ENCODE data around the gene CRIP1.

CRIP1 gene

GRCh38 chr14:105480199-105480746, 6.4 kb upstream of the CRIP1 start:
- Histone ChIP-seq H3K9me3 (ENCODE audit: low read depth, low read length) (no peaks in the 10 kb centered on the region), H3K4me3 (peak overlapping the region; percentile 79; the same call in 1 of the 2 replicates), H3K9ac (ENCODE audit: insufficient read length) (no peak overlapping the region), H3K27ac (peak overlapping the region; percentile 97), H3K36me3 (ENCODE audit: insufficient read depth, low read length) (peaks cover 8% of the 10 kb centered on the region)
- TF ChIP-seq POLR2AphosphoS5 (IDR thresholded peaks at IDR 0.05; ENCODE audit: borderline replicate concordance, low read depth, low read length) (no peak), FOXP2 (optimal IDR thresholded peaks at IDR 0.05; ENCODE audit: control extremely low read depth, extremely low read length, insufficient read depth) (no peak), EZH2 (IDR thresholded peaks at IDR 0.05) (no peak)
- DNase-seq (ENCODE audit: low read depth, low spot score), result no peak

GRCh38 chr14:105480807-105481801, 5.6 kb upstream of the CRIP1 start:
- TF ChIP-seq POLR2AphosphoS5 (IDR thresholded peaks at IDR 0.05; ENCODE audit: borderline replicate concordance, low read depth, low read length) (peak; percentile 51), FOXP2 (optimal IDR thresholded peaks at IDR 0.05; ENCODE audit: control extremely low read depth, extremely low read length, insufficient read depth) (no peak)
- H3K36me3 ChIP-seq (ENCODE audit: insufficient read depth, low read length), result peaks cover 8% of the 10 kb centered on the region
- H3K9ac ChIP-seq (ENCODE audit: insufficient read length), result peak overlapping the region; percentile 78
- no peaks in the 10 kb centered on the region for H3K9me3 ChIP-seq (ENCODE audit: low read depth, low read length)
- peak overlapping the region; percentile 97 for H3K27ac ChIP-seq
- peak overlapping the region; percentile 79 for H3K4me3 ChIP-seq
- DNase-seq (ENCODE audit: low read depth, low spot score), result peak; percentile 55

- DNase-seq (ENCODE audit: low read depth, low spot score), result no peak
- Histone ChIP-seq H3K9ac (ENCODE audit: insufficient read length) (no peak overlapping the region), H3K4me3 (peak overlapping the region; percentile 63), H3K9me3 (ENCODE audit: low read depth, low read length) (no peaks in the 10 kb centered on the region), H3K36me3 (ENCODE audit: insufficient read depth, low read length) (peaks cover 3% of the 10 kb centered on the region; the same call in 1 of the 2 replicates), H3K27ac (peak overlapping the region; percentile 88)
- TF ChIP-seq POLR2AphosphoS5 (IDR thresholded peaks at IDR 0.05; ENCODE audit: borderline replicate concordance, low read depth, low read length), result no peak
- no peak for TF ChIP-seq FOXP2 (optimal IDR thresholded peaks at IDR 0.05; ENCODE audit: control extremely low read depth, extremely low read length, insufficient read depth)
- no peak for TF ChIP-seq EZH2 (IDR thresholded peaks at IDR 0.05)
These were observed 4.7 kb upstream of the CRIP1 start for GRCh38 chr14:105481886-105482457.

- H3K4me3 ChIP-seq, result peak overlapping the region; percentile 63; the same call in 1 of the 2 replicates
- H3K27ac ChIP-seq, result peak overlapping the region; percentile 88
These were observed 4.1 kb upstream of the CRIP1 start for GRCh38 chr14:105482486-105483110.

GRCh38 chr14:105483300-105484068, 3.2 kb upstream of the CRIP1 start:
- TF ChIP-seq EZH2 (IDR thresholded peaks at IDR 0.05), result no peak
- TF ChIP-seq FOXP2 (optimal IDR thresholded peaks at IDR 0.05; ENCODE audit: control extremely low read depth, extremely low read length, insufficient read depth), result no peak
- no peak for TF ChIP-seq POLR2AphosphoS5 (IDR thresholded peaks at IDR 0.05; ENCODE audit: borderline replicate concordance, low read depth, low read length)
- Histone ChIP-seq H3K36me3 (ENCODE audit: insufficient read depth, low read length) (peaks cover 3% of the 10 kb centered on the region; the same call in 1 of the 2 replicates), H3K9ac (ENCODE audit: insufficient read length) (no peak overlapping the region), H3K9me3 (ENCODE audit: low read depth, low read length) (no peaks in the 10 kb centered on the region), H3K27ac (no peak overlapping the region), H3K4me3 (no peak overlapping the region)
- no peak for DNase-seq (ENCODE audit: low read depth, low spot score)

More at GRCh38 chr14:105482486-105483110, 4.1 kb upstream of the CRIP1 start:
- no peaks in the 10 kb centered on the region for H3K9me3 ChIP-seq (ENCODE audit: low read depth, low read length)
- H3K9ac ChIP-seq (ENCODE audit: insufficient read length), result no peak overlapping the region
- no peak for DNase-seq (ENCODE audit: low read depth, low spot score)
- TF ChIP-seq POLR2AphosphoS5 (IDR thresholded peaks at IDR 0.05; ENCODE audit: borderline replicate concordance, low read depth, low read length) (no peak), EZH2 (IDR thresholded peaks at IDR 0.05) (no peak), FOXP2 (optimal IDR thresholded peaks at IDR 0.05; ENCODE audit: control extremely low read depth, extremely low read length, insufficient read depth) (no peak)
- peaks cover 3% of the 10 kb centered on the region; the same call in 1 of the 2 replicates for H3K36me3 ChIP-seq (ENCODE audit: insufficient read depth, low read length)

- H3K36me3 ChIP-seq (ENCODE audit: insufficient read depth, low read length), result peaks cover 1% of the 10 kb centered on the region; the same call in 1 of the 2 replicates
- TF ChIP-seq EZH2 (IDR thresholded peaks at IDR 0.05) (no peak), POLR2AphosphoS5 (IDR thresholded peaks at IDR 0.05; ENCODE audit: borderline replicate concordance, low read depth, low read length) (0 out of 2 replicates have a peak, but pooled peaks have one; percentile 15), FOXP2 (optimal IDR thresholded peaks at IDR 0.05; ENCODE audit: control extremely low read depth, extremely low read length, insufficient read depth) (no peak)
- H3K9ac ChIP-seq (ENCODE audit: insufficient read length), result no peak overlapping the region
- no peak overlapping the region for H3K4me3 ChIP-seq
- no peak overlapping the region for H3K27ac ChIP-seq
- H3K9me3 ChIP-seq (ENCODE audit: low read depth, low read length), result no peaks in the 10 kb centered on the region
- no peak for DNase-seq (ENCODE audit: low read depth, low spot score)
These were observed 2.4 kb upstream of the CRIP1 start for GRCh38 chr14:105484069-105484996.

Measured in SK-N-MC (cell line).